Stomach (tissue), 4 donors: Measurements from ENCODE around the gene TMEM37.

Experiments
- CTCF ChIP-seq, 7 experiments: fragments of 450-650 bp in 4 of 7; fragments of 200-600 bp in 3 of 7; sonication (generic) in 3 of 7; IDR thresholded peaks; one replicate each; pipeline ENCODE4 v1.5.1; 2016 to 2019; ENCODE audit warnings: antibody characterized with exemption in 7 of 7, control low read depth in 2 of 7, mild to moderate bottlenecking in 1 of 7
- EP300 ChIP-seq: sonication (generic); formaldehyde crosslinking; IDR thresholded peaks from one replicate; pipeline ENCODE4 v1.6.1; 2017; ENCODE audit warnings: antibody characterized with exemption
- POLR2A ChIP-seq, 4 donors: fragments of 450-650 bp; IDR thresholded peaks; one replicate each; pipeline ENCODE4 v1.6.1; 2016; ENCODE audit warnings: antibody characterized with exemption in 4 of 4, control low read depth in 2 of 4, mild to moderate bottlenecking in 1 of 4, moderate library complexity in 1 of 4

- TF ChIP-seq CTCF (IDR thresholded peaks at IDR 0.05) (no peak), EP300 (no peak), POLR2A (IDR thresholded peaks at IDR 0.05) (no peak)
These were observed 10.3 kb upstream of the TMEM37 start for GRCh38 chr2:119421304-119421703.
